AG04449 (cell line): ENCODE measurements around the gene FAM124A.
A peak's percentile ranks its signal among the peaks of the same experiment; 100 is the strongest.

ENCODE experiments used
- CTCF ChIA-PET: fragments of 350-600 bp; formaldehyde crosslinking; extraction: SDS; loops from one replicate; lab custom pipeline; 2021; ENCODE audit warnings: antibody characterized with exemption; lab: Yijun Ruan, JAX
- POLR2A ChIA-PET: fragments of 400-600, 350-600 bp; formaldehyde crosslinking; extraction: SDS; loops from one replicate; lab custom pipeline; 2020; ENCODE audit warnings: antibody characterized with exemption, inconsistent platforms; lab: Yijun Ruan, JAX
- DNase-seq: peaks from one replicate; pipeline ENCODE4 v3.0.0-alpha.2; 2010; ENCODE audit warnings: low read depth, low spot score
- H3K4me3 ChIP-seq: 2 replicates; pipeline ENCODE4 v1.5.1; 2011; ENCODE audit warnings: low read depth, mild to moderate bottlenecking, control low read depth, low read length
- TF ChIP-seq, protein P1 (sequence below): IDR thresholded peaks from one replicate; pipeline ENCODE4 v1.5.1; 2011; ENCODE audit warnings: mild to moderate bottlenecking, moderate library complexity, low read length, control low read depth, inconsistent platforms; ENCODE audit not compliant: insufficient read depth; ENCODE audit errors: missing control alignments

The FAM124A gene, protein sequence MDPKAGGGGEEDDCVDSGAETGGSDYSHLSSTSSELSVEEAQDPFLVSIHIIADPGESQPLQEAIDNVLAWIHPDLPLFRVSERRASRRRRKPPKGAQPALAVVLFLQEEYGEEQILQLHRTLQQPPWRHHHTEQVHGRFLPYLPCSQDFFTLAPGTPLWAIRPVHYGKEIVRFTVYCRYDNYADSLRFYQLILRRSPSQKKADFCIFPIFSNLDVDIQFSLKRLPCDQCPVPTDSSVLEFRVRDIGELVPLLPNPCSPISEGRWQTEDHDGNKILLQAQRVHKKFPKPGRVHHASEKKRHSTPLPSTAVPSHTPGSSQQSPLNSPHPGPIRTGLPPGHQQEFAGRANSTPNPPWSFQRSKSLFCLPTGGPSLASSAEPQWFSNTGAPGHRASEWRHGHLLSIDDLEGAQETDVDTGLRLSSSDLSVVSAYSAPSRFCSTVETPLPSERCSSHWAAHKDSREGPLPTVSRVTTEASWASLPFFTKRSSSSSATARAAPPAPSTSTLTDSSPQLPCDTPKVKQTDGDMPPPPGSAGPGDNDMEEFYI

DNA sequence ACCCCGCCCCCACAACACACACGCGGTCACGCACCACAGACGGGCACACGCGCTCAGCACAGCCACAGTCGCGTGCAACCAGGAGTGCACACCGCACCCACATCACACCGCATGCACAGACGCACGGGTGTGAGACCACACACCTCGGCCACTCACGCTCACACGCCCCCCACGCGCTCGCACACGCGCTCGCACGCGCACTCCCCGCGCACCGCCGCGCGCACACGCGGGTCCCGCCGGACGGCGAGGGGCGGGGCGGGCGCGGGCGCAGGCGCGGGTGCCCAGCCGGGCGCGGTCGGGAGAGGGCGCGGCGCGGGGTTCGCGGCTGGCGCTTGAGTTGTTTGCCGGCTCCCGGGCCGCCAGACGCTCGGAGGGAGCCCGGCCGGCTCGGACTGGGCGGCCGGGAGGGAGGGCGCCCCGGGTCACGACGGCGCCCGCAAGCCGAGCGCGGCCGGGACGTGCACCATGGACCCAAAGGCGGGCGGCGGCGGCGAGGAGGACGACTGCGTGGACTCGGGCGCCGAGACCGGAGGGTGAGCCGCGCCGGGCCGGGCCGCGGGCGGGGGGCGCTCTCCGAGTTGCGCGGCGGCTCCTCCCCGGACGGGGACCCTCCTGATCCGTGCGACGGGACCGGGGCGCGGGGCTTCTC, at the start of gene FAM124A:
Gene FAM124A, plus strand, starts transcription at position 362 of the 649 bp plus-strand sequence. Its CDS starts 104 bp downstream, at position 466.
- CTCF ChIA-PET = interaction anchor here (1.4 to 3.7 kb wide), 2 partner anchors 14 to 15 kb away, joined by 3 to 12 read pairs; no protein-coding TSS in a partner anchor
- DNase-seq = no peak
- peak within 1 kb of the TSS; percentile 63 for H3K4me3 ChIP-seq
- POLR2A ChIA-PET = no interaction called here
- TF ChIP-seq, protein P1, sequence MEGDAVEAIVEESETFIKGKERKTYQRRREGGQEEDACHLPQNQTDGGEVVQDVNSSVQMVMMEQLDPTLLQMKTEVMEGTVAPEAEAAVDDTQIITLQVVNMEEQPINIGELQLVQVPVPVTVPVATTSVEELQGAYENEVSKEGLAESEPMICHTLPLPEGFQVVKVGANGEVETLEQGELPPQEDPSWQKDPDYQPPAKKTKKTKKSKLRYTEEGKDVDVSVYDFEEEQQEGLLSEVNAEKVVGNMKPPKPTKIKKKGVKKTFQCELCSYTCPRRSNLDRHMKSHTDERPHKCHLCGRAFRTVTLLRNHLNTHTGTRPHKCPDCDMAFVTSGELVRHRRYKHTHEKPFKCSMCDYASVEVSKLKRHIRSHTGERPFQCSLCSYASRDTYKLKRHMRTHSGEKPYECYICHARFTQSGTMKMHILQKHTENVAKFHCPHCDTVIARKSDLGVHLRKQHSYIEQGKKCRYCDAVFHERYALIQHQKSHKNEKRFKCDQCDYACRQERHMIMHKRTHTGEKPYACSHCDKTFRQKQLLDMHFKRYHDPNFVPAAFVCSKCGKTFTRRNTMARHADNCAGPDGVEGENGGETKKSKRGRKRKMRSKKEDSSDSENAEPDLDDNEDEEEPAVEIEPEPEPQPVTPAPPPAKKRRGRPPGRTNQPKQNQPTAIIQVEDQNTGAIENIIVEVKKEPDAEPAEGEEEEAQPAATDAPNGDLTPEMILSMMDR = peak; percentile 11

DNA sequence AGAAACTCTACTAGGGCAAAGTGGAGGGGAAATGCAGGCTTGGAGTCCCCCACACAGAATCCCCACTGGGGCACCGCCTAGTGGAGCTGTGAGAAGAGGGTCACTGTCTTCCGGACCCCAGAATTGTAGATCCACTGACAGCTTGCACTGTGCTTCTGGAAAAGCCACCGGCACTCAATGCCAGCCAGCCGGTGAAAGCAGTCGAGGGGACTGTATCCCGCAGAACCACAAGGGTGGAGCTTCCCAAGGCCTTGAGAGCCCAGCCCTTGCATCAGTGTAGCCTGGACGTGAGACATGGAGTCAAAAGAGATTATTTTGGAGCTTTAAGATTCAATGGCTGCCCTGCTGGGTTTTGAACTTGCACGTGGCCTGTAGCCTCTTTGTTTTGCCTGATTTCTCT, 47.2 kb upstream of the FAM124A start:
- CTCF ChIA-PET = no interaction called here
- TF ChIP-seq, protein P1 = no peak
- no peak for DNase-seq
- H3K4me3 ChIP-seq = no peak overlapping the region
- POLR2A ChIA-PET = no interaction called here

DNA sequence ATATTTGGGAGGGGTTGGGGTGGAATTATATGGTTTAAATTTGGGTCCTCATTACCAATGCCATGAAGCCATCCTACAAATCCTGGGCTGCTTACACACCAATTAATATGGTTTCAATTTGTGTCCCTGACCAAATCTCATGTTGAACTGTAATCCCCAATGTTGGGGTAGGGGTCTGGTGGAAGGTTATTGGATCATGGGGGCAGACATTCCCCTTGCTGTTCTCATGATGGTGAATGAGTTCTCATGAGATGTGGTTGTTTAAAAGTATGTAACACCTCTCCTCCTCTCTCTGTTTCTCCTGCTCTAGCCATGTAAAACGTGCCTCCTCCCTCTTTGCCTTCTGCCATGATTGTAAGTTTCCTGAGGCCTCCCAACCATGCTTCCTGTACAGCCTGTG, 46.6 kb upstream of the FAM124A start:
- TF ChIP-seq, protein P1 = no peak
- no peak for DNase-seq
- POLR2A ChIA-PET = no interaction called here
- no peak overlapping the region for H3K4me3 ChIP-seq
- CTCF ChIA-PET = interaction anchor here (0.9 kb wide), 1 partner anchor 111 kb away, joined by 3 read pairs; no protein-coding TSS in a partner anchor

DNA sequence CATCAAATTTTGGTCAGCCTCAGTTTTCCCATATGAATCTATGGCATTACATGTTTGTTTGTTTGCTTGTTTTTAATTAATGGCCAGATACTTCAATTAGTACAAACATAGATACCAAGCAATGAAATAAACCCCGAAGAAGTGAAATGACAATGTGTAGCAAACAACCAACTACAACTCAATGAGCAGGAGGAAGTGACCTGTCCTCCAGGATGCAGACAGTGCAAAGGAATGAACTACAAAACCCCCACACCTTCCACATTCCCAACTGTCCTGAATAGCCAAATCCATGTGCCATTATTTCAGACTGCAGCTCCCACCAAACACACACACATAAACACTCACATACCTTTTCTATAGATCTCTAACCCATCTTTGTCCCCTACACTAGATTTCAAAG, 45.0 kb upstream of the FAM124A start:
- H3K4me3 ChIP-seq = no peak overlapping the region
- ChIA-PET POLR2A (no interaction called here), CTCF (no interaction called here)
- TF ChIP-seq, protein P1 = no peak
- no peak for DNase-seq

DNA sequence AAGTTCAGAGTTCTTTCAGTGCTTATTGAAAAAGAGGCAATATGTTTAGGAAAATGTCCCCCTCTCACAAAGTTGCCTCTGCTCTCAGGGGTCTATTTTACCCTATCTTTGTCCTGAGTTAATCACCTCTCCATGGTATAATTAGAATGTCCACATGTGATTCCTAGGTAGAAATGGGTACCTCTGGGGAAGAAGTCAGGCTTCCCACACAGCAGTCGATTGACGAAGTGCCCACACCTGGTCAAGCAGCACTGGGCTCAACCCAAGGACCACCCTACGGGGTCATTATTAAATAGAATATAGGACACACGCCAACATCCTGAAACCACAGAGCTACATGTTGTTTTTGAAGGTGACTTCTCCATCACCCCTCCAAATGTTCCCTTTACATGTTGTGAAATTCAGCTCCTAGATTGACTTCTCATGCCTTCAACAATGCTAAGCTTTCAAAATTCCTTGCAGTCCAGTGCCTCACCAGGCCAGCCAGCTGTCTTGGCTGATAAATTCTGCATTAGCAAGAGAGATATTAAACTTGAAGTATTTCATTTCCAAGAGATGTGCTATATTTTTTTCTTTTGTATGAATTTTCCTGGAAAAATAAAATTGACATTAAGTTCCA, 43.6 kb upstream of the FAM124A start:
- POLR2A ChIA-PET = no interaction called here

More for the DNA sequence above, 43.6 kb upstream of the FAM124A start:
- no peak for DNase-seq
- TF ChIP-seq, protein P1 = no peak
- CTCF ChIA-PET = no interaction called here
- H3K4me3 ChIP-seq = no peak overlapping the region
